GM18505 (cell line): ENCODE measurements around the gene NMNAT2.

ENCODE experiments used
- ATAC-seq: cut with Tn5 transposase; IDR thresholded peaks from one replicate; pipeline ENCODE4 v1.9.1; 2021; ENCODE audit not compliant: unreplicated experiment
- POLR2A ChIP-seq: IDR thresholded peaks from 4 replicates; pipeline ENCODE4 v1.6.1; 2011; ENCODE audit warnings: borderline replicate concordance; ENCODE audit not compliant: insufficient read depth, insufficient read length; ENCODE audit errors: extremely low read depth

The NMNAT2 gene

DNA sequence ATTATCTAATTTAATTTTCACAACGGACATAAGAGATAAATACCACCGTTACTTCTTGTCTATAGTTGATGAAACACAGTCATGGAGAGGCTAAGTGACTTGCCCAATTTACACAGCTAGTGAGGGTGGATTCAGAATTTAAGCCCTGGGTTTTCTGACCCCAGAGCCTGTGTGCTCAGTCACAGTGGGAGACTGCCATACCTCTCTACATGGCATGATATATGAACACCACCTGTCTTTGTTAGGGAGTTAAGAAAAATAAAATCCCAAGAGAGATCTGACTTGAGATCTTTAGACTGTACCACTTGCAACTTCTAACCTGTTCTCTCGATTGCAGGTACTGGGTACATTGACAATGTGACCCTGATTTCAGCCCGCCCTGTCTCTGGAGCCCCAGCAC, 191.8 kb downstream of the NMNAT2 start:
- ATAC-seq = no peak
- no peak for TF ChIP-seq POLR2A

DNA sequence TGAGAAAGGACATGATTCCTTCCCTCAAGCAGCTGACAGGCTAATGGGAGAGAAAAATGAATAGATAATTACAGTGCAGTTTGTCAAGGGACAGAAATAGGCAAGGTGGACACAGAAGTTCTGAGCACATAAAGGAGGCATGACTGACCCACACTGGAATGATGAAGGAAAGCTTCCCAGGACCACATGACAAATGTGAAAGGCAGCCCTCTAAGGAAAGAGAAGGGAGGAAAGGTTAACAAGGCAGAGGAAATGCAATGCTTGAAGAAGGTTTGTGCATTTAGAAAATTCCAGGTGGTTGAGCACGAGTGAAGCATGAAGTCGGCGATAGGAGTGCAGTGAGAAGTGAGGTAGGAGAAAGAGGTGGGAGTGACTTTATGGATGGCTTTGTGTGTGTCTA, 194.7 kb downstream of the NMNAT2 start:
- ATAC-seq = no peak
- TF ChIP-seq POLR2A = no peak

DNA sequence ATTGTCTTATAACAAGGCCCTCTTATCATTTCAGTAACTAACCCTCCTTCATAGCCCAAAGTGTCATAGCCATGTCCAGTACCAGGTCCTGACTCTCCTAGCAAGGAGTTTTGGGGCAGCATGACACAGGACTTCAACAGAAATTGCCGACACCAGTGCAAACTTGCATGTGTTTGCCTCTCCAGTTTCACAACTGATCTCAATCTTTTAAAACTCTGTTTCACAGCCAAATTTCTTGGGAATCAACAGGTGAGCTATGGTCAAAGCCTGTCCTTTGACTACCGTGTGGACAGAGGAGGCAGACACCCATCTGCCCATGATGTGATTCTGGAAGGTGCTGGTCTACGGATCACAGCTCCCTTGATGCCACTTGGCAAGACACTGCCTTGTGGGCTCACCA, 195.3 kb downstream of the NMNAT2 start:
- no peak for TF ChIP-seq POLR2A
- ATAC-seq = no peak

DNA sequence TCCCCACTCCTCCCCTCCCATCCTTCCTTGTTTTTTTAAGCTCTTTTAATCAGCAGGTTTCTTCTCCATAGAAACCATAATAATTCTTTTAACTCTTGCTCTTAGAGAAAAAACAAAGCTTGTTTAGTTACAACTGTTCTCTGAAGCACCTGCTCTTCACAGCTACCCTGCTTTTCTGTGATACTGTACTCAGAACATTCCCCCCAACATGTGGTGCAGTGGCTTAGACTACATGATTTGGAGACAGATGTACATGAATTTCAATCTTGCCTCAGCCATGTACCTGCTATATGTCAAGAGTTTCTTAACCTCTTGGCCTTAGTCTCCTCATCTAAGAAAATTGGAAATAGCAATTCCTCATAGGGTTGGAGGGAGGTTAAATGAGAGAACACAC, 198.6 kb downstream of the NMNAT2 start:
- ATAC-seq = no peak

DNA sequence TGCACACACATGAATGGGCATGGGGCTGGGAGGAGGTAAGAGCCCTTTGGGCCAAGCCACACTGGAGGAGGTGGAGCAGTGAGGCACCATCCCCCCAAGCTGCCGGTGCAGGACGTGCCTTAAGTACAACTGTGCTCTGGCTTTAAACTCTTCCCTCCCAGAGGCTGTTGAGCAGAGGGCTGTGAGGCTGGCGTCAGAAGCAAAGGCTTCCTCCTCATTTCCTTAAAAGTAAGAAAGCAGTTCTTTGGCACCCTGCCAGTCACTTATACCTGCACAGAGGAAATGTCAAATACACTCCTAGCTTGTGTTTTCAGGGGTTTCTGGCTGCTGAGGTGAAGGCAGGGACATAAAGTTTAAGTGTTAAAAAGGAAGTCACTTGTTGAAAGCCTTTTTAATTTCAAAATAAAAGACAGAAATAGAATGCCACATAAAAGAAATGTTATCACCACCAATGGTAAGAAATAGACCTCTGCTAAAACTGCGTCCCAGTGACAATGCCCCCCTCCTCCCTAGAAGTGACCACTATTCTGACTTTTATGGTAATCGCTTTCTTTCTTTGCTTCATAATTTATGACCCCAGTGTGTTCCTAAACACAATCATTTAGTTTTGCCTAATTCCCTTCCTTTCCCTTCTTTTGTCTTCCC, 199.1 kb downstream of the NMNAT2 start:
- no peak for TF ChIP-seq POLR2A
- no peak for ATAC-seq

More for the DNA sequence above, 198.6 kb downstream of the NMNAT2 start:
- TF ChIP-seq POLR2A = no peak

DNA sequence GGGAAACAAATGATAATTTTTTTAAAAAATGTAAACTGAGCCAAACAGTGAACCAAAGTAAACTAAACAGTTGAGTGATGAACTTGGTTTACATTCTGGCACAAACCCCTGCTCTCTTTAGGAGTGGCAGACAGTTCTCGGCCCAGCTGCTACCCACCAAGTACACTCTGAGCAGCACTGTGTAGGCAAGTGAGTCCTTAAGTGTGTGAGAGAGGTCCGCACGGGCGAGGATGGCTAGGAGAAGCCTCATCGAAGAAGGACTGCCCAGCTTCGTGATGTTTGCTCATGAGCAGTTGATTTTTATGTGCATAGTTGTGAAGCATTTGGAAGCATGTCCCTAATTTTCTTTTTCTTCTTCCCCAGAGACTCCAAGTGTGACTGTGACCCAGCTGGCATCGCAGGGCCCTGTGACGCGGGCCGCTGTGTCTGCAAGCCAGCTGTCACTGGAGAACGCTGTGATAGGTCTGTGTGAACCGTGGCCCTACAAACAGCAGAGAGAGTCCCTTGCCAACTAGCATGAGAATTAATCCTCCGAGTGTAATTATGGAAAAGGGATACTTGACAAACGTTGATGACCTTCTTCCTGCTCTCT, 200.1 kb downstream of the NMNAT2 start:
- TF ChIP-seq POLR2A = no peak
- no peak for ATAC-seq

DNA sequence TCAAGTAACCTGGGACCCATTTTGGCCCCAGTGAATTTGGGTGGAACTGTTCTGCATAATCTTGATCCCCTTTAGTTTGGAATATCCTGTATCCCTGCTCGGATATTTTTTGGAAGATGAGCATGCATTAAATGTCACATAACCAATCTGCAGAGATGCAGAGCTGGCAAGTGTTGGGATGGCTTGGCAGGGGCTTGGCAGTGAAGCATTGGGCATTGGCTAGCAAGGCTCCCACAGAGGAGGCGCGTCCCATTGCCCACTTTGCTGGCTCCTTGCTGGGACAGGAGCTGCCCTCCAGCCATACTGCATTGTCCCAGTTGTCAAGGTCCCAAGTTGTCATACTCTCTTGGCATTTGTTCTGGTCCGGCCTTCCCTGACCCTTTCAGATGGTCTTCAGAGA, 202.2 kb downstream of the NMNAT2 start:
- no peak for TF ChIP-seq POLR2A
- no peak for ATAC-seq

DNA sequence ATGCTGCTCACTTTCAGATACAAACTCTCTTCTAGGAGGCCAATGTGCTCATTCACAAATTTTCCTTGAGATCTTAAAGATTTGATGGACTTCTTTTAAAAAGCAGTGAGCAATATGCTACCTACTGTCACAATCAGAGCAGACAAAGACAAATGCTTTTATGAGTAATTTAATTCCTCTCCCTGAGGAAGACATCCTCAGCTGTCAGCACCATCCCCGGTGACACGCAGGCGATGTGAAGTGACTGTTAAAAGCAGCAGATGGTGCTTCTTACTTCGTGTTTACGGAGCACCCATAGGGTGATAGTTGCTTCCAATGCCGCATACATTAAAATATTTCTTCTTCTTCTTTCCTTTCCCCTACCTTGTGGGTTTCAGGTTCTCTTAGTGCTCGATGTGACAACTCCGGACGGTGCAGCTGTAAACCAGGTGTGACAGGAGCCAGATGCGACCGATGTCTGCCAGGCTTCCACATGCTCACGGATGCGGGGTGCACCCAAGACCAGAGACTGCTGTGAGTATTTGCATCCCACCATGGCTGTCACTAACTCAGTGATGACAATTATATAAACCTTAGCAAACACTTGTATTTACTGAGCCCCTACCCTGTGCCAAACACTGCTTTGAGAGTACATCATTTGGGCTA, 203.0 kb downstream of the NMNAT2 start:
- TF ChIP-seq POLR2A = no peak
- no peak for ATAC-seq

DNA sequence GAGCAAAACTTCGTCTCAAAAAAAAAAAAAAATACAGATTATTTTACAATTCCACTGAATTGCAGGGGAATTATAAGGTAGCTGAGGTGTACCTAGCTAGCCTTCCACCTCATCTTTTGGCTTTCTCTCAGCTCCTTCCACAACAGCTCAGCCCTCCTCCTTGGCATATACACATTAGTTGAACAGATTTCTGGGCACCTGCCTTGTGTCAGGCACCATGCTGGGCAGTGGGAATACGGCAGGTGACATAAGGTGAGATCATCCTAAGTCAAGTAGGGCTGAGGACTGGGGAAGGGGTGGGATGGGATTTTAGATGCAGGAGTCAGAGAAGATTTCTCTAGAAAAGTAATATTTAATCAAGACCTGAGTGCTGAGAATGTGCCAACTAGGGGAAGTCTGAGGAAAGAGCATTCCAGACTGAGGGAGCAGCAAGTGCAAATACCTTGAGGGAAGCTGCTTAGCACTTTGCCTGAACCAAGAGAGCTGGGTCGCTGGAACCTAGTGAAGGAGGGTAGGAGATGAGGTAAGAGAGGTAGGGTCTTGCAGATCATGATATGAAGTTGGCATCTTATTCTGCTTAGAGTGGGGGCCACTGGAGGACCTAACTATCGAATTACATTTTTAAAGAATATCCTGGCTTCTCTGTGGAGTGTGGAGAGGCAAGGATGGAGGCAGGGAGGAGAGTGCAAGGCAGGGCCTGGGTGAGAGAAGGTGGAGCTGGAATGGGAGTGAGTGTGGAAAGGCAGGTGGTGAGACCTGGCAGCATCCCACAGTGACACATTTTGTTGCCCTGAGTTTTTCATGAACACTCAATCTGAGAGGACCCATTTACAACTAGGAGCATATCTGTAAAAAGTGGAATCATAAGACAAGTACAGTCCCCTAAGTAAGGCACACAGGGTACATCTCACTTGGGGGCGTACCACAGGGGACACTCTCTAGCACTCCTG, 203.9 kb downstream of the NMNAT2 start:
- no peak for TF ChIP-seq POLR2A
- no peak for ATAC-seq

DNA sequence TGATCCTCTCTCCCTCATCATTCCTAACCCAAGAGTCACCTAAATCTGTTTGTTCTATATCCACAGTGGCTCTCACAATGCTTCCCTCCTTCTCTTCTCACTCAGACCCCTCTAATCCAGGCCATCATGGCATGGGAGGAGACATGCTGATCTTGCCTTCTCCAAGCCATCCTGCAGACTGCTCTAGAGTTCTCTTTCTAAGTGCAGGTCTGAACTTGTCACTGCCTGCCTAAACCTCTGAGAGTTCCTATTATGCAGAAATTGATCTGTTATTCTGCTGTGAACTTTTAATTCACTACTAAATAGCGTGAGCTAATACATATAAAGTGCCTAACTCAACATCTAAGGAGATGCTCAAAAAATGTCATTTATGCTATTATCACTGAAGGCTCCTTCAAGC, 205.3 kb downstream of the NMNAT2 start:
- no peak for ATAC-seq
- TF ChIP-seq POLR2A = no peak

DNA sequence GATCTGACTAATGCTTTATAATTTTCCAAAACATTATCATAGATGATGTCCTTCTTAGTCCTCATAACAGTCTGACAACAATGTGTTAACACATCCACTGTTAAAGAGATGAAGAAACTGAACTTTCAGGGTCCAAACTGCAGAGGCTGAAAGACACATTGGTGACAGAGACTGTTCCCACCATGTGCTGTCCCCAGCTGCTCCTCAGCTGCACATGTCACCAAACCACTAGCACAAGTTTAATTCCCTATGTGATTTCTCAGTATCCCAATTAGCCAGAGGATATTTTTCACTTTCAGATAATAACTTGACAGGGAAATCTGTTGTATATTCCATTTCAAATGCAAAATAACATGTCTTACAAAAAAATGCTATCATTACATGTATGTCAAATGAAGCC, 207.5 kb downstream of the NMNAT2 start:
- no peak for ATAC-seq
- no peak for TF ChIP-seq POLR2A

DNA sequence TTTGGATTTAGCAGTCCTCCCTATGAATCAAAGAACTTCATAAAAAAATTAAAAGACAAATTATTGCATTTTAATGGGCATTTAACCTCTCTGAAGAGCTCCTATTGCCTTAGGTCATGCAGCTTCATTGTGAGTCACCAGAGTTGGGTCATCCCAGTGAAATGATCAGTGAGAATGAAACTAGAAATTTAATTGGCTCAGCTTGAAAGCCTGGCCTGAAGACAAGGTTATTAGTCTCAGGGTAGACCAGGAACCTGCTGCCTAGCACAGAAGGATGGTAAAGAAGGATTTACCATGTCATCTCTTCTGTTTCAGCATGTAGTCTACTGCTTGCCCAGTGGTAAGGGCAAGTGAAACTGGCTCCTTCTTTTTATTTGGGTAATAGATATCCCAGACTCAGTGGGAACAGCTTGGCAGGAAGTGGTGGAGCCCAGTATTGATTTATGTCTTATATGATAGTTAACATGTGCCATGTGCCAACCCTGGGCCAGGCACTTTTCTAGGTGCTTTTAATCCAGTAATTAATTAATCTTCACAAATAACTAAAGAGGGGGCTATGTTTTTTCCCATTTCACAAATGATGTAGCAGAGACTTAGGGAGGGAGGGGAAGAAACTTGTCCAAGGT, 208.5 kb downstream of the NMNAT2 start:
- TF ChIP-seq POLR2A = no peak
- ATAC-seq = peak; percentile 55
